Measurements from ENCODE around the gene USPL1.
"Not testable (repeated sequence)": the region's sequence is repeated elsewhere in the genome, so short reads cannot be mapped to it uniquely, and the experiment has no call there.

USPL1 gene

DNA sequence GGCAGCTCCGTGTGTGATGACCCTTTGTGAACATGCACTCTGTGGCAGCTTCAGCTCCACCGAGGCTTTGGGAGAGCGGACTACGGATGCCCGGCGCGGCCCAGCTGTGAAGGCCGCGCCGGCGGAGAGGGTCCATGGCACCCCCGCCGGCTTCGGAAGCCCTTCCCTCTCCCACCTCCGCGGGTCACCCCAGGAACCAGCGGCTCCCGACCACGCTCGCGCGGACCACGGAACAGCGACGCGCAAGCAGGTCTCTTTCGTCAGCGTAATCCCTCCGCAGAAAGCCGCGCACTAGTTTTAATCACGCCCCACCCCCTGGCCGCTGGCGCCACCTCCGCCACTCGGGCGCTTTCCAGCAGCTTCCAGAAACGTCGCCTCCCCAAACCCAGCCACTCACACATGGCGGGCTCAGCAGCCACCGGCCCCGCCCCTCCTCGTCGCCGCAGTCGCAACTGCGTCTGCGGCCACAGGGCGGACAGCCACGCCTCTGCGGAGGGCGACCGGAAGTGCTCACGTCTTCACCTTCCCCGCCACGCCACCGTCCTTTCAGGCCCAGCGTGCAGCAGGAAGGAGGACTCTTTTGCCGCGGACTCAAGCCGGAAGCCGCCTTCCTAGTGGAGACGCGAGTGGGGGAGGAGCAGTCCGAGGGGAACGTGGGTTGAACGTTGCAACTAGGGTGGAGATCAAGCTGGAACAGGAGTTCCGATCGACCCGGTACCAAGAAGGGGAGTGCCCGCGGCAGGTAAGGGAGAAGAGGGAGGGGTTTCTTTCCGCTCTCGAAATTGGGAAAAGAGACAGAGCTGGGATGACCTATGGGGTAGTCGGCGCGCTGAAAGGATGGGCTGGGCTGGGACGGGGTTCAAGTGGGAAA lies at the start of gene USPL1:
USPL1 (plus strand) TSS at position 606 of the 871 bp plus-strand sequence. CDS start 3,221 bp downstream, outside the sequence.
- FAIRE-seq, result peak; percentile 97

DNA sequence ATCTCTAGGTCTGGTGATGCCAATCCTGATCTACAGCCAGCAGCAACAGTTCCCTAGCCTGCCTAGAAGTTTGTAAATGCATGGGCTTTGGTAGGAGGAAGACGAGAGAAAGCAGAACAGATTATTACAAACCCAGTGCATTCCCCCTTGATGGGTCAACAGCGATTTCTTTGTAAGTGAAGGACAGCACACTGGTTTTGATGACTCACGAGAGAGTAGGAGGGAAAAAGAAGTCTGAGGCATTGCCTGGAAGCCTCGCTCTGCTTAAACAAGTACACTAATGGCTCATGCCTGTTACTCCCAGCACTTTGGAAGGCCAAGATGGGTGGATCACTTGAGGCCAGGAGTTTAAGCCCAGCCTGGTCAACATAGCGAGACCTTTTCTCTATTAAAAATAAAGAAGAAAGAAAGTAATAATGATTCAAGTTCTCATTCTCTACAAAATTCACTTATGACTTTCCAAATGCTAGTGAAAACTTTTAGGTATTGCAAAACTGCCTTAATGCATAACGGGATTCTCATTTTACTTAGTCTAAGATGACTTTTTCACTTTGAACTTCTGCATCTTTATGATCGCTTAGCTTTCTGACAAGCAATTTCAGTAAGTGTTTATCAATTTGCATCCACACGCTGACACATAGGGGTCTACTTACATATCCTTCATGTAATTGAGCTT lies 47.7 kb upstream of the USPL1 start:
- peak; percentile 90 for FAIRE-seq

DNA sequence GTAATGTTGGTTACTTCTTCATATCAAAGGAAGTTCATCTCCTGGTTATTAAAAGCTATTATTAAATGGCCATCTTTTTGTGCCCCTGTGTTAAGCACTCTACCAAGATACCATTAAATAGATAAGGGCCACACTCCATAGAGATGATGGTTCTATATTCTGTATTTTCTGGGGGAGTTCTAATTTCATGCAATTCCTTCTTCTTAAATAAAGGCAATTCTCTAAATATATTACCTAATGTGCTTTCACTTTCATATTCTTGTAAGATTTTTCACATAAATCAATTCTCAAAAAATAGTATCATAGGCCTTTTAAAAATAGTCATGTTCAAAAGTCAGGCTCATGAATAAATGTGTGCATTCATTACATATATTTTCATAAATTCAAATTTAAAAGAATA lies 47.0 kb upstream of the USPL1 start:
- FAIRE-seq, result peak; percentile 84

DNA sequence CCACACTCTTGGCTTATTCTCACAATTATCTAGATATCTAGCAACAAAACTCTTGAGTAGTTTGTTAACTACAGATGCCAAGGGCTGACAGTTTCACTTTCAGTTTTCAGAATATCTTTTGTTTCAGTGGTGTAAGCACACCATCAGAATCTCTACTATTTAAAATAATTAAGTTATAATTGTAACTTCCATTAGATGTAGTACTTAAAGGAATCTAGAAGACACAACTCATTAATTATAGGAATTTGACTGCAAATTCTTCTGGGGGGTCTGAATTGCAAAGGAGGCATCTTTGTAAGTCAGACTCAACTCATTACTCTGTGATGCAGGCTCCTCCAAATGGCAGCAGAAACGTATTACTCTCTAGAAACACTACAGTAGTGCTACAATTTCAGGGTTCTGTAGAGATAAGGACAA lies 44.9 kb upstream of the USPL1 start:
- FAIRE-seq, result peak; percentile 98

DNA sequence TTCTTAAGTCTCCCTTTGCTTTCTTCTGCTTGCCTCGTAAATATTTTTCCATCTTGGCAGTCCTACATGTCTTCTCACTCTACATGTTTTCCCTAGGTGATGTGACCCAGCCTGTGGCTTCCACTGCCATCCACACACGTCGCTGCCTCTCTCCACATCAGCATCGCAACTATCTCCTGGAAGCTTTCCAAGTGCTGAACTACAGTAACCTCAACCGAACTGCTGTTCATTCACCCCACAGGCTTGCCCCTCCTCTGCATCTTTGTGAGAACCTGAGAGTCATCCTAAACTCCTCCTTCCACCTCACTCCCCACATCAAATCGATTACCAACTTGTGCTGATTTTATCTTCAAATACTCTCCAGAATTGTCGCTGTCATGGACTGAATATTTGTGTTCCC lies 41.2 kb upstream of the USPL1 start:
- FAIRE-seq, result no peak

DNA sequence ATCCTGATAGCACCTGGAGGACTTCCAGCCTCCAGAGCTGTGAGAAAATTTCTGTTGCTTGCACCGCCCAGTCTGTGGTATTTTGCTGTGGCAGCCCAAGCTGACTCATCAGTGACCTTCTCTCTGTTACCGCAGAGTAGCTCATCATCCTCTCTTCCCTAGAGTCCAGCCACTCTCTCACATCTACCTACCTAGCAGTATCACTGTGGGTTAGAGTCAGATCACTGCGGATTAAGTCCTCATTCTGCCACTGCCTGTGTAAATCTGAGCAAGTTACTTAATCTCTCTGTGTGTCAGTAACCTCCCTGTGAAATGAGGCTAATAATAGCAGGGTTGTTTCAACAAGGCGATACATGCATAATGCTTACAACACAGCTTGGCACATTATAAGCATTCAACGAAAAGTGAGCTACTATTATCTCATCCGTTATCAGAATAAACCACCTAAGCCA lies 40.3 kb upstream of the USPL1 start:
- FAIRE-seq, result no peak

DNA sequence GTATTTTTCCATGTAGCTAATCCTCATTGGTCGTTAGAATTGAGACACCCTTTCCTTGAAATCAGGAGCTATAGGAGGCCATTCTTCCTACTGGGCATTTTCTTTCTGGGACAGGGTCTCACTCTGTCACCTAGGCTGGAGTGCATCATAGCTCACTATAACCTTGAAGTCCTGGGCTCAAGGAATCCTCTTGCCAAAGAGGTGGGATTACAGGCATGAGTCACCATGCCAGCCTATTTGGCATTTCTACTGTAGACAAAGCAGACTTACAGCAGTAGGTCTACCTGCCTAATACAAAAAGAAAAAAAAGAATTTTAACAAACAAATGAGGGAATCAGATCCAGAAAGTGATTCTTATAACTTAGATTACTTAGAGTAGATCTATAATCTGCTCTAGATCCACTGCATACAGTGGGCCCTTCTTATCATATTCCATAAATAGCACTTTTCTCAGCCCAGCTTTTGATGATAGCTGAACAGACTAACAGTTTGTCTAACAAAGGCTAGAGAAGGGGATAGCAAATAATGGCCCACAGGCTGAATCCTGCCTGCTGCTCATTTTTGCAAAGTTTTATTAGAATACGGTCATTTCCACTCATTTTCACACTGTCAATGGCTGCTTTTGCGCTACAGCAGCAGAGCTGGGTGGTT lies 36.7 kb upstream of the USPL1 start:
- no peak for FAIRE-seq

DNA sequence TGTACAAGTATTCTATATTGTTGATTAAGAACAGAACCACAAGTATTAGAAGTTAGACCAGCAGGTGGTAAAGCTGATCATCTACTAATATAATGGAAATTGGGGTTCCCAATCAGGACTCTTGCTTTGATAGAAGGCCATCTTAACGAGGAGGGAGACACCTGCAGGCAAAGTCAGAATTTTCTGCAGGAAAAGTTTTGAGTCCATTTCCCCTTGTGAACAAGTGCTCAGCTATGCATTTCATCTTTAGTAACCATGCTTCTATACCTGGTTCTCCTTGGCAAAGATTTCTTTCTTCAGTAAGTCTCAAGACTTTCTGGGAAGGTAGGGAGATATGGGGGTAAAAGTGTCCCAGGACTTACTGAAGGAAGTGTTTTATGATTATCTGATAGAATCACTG lies 36.1 kb upstream of the USPL1 start:
- FAIRE-seq, result no peak

DNA sequence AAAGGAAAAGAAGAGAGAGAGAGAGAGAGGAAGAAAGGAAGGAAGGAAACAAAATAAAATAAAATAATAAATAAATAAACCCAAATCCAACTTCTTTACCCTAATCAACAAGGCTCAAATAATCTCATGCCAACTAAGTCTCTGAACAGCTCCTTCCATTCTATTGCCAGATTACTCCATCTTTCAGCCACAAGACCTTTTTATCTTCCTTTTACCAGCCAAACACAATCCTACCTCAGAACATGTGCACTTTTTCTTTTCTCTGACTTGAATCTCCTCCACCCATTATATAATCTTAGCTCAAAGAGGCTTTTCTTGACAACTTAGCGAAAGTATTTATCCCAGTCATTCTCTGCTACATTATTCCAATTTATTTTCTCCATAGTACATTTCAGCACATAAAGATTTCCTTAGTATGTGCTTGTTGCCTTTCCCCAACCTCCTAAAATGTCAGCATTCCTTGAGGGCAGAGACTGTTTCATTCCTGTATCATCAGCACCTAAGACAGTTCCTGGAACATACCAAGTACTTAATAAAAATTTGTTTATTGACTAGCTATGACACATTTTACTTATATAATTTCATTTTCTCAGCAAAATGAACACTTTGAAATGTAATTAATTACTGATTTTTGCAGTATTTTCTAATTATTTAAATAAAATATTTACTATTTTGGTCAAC lies 33.5 kb upstream of the USPL1 start:
- no peak for FAIRE-seq

DNA sequence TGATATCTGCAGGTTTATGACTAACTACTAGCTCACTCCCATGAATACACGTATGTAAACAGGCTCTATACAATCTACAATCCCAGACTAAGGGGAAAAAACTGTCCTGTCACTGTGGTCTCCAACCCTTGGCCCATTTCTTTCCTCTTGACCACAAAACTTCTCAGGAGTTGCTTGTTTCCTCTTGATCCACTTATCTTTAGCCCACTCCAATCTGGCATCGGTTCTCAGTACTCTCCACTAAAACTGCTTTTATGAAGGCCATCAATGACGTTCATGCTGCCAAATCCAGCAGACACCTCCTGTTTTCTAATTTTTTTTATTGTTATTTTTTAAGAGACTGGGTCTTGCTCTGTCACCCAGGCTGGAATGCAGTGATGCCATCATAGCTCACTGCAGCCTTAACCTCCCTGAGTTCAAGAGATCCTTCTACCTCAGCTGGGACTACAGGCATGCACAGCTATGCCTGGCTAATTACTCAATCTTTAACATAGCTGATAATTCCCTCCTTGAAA lies 31.9 kb upstream of the USPL1 start:
- no peak for FAIRE-seq

DNA sequence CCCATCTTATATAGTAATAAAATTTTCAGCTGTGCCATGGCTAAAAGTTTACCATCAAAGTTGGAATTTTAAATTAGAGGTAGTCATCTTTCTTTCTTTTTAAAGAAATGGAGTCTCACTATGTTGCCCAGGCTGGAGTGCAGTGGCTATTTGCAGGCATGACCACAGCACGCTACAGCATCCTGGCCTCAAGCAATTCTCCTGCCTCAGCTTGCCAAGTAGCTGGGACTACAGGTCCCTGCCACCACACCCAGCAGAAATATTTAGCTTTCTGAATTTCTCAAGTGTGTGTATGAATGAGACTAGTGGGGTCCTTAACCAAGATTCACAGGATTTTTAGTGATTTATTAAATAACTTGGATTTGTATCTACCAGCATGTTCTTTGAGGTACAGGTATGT lies 30.5 kb upstream of the USPL1 start:
- FAIRE-seq, result no peak

DNA sequence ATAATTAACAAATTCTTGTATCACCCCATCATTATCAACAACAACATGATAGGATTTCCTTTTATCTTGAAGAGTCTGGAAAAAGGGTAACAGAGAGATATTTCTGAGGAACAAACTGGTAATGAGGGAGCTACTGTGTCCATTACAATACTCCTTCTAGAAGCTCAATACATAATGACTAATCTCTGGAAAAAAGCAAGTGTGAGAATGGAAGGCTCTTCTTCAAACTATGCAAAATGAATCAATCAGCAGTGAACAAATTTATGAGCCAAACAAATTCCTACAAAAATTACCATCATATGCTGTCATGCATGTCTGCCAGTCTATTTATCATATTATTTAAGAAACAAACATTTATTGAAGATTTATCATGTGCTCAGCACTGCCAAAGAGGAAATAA lies 30.0 kb upstream of the USPL1 start:
- no peak for FAIRE-seq

DNA sequence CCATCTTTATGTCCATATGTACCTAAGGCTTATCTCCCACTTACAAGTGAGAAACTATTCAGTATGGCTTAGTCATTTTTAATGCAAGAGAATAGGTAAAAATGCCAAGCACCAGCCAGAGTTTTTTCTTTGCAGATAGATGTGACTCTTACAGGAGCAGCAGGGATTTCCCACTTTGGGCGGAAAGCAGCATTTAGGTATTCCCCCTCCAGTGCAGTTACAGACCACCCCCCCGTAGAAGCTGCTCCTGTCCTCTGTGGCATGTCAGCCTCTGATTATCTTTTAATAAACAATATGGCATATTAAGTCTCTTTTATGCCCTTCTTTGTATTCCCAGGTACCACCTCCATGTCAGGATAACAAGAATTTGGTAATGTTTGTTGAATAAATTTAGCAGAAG lies 24.7 kb upstream of the USPL1 start:
- FAIRE-seq, result no peak

DNA sequence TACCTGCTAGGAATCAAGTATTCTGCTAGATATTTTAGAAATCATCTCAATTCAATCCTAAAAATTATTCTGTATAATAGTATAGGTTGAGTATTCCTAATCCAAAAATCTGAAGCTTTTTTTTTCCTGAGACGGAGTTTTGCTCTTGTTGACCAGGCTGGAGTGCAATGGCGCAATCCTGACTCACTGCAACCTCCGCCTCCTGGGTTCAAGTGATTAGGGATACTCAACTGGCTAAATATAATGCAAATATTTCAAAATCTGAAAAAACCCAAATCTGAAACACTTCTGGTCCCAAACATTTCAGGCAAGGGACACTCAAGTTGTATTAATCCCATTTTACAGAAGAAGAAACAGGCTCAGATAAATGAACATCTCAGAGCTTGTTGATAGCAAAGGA lies 17.2 kb upstream of the USPL1 start:
- FAIRE-seq, result no peak

DNA sequence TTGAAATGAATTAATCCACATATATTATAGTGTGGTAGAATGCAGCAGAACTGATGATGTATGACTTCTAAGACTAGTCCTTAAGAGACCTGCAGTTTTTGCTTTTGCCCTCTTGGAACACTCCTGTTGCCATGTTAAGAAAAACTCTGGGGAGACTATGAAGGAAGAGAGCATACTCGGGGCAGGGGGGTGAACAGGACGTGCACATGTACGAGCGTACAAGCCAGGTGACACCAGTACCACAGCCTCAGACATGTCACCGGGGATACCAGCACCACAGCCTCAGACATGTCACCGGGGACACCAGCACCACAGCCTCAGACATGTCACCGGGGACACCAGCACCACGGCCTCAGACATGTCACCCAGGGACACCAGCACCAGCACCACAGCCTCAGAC lies 15.9 kb upstream of the USPL1 start:
- FAIRE-seq, result no peak

DNA sequence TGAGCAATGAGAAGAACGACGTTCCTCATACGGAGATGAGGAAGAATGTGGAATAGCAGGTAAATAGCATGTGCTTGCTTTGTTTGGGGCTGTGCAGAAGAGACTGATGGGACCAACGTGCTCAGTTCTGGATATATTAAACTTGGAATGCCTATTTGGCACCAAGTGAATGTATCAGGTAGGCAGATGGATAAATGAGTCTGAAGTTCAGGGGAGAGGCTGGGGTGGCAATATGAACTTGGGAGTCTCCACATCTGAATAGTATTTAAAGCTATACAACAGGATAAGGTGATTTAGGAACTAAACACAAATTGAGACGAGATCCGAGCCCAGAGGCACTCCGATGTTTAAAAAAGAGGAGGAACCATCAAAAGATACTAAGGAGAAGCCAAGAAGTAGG lies 12.7 kb upstream of the USPL1 start:
- no peak for FAIRE-seq

DNA sequence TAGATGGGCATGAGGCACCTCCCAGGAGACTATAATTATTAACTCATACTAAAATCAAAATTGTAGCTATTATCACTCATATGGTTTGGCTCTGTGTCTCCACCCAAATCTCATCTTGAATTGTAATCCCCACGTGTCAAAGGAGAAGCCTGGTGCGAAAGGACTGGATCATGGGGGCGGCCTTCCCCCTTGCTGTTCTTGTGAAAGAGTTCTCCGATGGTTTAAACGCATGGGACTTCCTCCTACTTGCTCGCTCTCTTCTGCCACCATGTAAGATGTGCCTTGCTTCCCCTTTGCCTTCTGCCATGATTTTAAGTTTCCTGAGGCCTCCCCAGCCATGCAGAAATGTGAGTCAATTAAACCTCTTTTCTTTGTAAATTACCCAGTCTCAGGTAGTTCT lies 10.5 kb upstream of the USPL1 start:
- not testable (repeated sequence) for FAIRE-seq

DNA sequence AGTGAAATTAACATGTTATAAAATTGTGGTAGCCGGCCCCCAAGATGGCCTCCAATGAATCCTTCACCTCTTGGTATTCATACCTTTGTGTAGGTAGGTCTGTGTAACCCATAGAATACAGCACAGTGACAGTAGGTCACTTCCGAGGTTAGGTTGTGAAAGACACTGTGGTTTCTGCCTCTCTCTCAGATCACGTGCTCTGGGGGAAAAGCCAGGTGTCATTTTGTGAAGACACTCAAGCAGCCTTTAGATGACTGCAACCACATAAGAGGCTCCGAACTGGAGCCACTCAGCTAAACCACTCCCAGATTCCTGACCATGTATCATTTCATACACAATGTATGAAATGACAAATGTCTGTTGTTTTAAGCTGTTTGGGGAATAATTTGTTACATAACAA lies 9.8 kb upstream of the USPL1 start:
- no peak for FAIRE-seq

DNA sequence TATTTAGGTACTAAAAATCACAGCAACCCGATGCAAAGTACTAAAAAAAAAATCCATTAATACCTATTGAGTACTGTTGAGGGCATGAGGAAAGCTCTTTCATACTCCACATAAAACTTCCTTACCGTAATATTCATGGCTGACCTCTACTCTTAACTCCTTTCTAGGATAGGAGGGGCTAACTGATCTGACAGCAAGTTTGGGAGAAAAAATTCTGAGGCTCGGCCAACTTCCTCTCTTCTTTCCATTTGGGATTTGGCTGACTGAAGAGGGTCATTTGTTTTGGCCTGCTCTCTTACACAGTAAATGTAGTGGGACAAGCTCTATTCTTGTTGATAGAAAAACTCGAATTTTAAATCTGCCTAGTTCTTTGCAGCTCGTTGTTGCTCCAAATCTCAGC lies 9.4 kb upstream of the USPL1 start:
- FAIRE-seq, result no peak

DNA sequence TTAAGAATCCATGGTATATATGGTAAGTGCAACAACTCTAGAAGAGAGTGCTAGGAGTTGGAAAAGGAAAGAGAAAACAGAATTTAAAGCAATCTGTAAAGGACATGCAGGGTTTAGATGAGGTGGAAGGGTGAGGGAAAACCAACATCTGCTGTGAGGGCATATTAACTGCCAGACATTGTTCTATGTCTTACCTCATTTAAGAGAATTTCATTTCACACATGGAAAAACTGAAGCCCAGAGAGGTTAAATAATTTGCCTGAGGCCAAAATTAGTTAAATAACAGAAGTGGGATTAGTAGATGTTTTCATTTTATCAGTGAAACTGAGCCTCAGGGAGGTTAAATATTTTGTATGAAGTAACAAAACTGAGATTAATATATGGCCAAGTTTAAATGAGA lies 7.4 kb upstream of the USPL1 start:
- no peak for FAIRE-seq

DNA sequence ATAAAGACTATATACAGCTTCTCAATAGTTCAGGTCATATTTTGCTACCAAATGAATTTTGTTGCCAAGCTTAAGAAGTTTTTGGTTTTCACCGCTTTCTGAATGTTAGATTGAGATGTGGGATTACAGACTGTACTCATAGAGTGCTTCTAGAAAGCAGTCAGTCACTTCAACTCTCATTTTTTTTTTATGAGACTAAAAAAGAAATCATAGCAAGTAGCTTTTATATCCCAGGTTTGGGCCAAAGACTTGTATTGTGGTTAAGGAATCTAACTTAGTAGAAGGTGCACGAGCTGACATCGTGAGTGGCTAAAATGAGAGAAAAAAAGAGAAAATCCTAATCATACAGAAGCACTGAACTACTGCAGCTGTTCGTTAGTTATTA lies 2.2 kb upstream of the USPL1 start:
- FAIRE-seq, result no peak

DNA sequence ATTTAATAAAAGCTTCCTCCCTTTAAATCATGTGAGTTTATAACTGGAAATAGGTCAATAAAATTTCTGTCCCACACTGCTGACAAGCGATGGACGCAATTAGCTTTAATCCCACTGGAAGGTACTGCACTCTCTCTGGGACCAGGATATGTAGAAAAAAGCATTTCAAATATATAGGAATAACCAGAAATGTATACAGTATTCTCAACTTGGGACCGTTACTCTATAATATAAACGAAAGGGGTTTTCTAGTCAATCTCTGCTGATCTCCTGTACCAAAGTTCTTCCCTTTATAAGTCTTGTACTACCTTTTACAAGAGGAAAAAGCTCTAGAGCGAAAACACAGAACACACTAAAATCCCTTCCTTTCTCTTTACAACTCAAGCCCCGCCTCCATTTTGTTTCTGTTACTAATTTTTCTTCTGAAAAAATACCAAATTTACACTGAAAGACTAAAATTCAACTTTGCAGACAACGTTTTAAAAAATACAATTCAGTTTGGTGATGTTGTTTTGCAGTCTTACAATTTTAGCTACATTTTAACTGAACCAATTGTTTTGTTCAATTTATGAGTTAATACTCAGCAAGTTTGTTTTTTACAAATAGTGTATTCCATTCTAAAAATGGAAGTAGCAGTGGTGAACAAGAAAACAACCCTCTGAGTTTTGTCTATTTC lies 1.7 kb upstream of the USPL1 start:
- peak; percentile 61 for FAIRE-seq

Data from A204.1 (cell line).